Fibroblast of skin of back (primary cell): ENCODE results near the gene IKBKE.

Source experiments
- DNase-seq: peaks from one replicate; pipeline ENCODE4 v3.0.0-alpha.2; 2013

IKBKE gene

DNA sequence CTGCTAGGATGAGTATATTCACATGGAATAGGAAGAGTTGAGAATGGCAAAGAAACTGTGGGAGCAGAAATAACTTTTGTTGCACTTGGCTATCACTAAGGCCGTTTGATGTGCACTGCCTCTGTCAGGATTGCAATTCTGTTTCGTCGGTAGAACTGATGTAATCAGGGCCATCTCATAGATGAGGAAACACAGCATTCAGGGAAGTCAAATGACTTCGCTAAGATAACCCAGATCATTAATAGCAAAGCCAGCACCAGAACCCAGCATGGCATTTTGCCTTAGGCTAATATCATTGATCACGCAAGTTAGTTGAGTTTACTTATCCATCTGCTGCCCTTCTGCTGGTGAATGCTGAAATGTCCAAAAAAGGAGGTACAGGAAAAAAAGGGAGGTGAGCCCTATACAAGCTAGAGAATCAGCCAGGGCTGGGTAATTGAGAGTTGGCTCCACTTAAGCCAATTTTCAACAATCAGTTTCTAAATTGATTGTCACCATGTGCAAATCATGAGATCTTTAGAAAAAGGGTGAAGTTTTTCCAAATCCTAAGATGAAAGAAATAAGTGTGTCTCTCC is 44.6 kb downstream of the IKBKE start:
- no peak for DNase-seq

DNA sequence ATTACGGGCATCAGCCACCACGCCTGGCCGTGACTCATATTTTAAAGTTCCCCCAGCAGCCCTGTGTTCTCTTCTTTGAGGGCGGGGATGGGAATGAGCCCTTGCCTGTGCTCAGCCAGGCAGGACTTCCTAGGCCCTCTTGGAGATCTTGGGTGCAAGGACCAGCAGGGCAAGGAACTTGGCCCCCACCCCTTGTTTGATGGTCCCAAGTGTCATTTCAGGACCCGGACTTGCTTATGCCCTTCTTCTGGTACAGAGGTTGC is 46.4 kb downstream of the IKBKE start:
- DNase-seq, result no peak

DNA sequence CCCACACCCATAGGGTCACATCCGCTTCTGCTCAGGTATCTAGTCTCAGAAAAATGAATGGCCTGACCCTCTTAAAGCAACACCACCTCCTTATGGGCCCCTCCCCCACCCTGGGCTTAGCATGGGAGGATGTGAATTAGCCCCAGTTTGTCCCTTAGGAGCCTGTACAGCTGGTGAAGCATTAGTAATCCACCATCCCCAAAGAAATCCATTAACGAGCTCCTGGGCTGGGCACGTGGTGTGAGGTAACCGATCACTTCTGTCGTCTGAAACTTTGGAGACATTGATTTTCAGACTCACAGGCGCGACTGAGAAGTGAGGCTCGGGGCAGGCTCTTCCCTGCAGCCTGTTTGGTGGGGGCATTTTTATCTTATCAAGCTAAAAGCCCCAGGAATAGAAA is 47.5 kb downstream of the IKBKE start:
- DNase-seq, result no peak

DNA sequence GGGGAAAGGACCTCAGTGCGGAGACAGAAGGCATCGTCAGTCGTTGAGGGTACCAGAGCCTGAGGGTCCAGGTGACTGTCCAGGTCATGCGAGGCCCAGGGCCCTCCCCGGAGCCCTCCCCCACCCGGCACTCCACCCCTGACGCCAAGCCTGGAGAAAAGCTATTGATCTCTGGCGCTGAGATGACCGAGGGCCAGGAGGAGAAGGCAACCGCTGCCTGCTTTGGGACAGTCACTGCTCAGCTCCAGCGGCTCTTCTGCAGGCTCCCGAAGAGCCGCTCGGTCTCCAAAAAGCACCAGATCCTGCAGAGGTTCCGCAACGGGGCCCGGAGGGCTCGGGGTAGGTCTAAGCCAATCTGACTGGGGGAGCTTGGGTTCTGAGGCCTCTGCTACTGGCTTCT is 47.9 kb downstream of the IKBKE start:
- DNase-seq, result no peak

DNA sequence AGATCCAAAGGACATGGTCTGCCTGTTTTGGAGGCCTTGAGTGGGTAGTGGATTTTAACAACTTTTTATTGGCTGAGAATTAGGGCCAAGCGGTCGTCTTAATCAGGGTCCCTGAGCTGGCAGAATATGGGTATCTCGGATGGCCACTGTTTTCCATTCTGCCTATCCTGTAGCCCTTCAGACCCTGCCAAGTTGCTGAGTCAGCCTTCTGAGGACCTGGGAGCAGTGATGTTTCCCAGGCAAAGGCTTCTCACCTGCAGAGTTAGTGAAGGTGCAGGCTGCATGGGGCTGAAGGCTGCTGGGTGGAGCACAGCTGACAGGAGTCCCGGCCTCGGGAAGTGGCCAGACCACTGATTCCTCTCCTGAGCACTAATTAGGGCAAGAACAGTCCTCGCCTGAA is 48.5 kb downstream of the IKBKE start:
- no peak for DNase-seq

DNA sequence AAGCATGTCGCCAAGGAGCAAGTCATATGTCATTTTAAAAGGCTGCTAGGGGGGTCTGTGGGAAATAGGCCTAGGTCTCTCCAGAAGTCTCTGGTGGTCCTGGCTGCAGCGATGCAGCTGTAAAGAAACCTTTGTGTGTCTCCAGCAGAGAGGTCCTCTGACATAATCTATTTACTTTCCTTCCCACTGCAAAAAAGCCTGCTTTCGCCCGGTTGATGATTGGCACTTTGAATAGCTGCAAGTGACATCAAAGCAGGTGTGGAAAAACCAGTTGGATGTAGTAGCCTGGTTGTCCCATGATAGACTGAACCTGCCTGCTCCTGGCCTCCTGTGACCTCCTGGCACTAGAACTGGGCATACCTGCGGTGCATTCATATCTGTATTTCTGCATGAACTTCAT is 50.9 kb downstream of the IKBKE start:
- DNase-seq, result no peak

DNA sequence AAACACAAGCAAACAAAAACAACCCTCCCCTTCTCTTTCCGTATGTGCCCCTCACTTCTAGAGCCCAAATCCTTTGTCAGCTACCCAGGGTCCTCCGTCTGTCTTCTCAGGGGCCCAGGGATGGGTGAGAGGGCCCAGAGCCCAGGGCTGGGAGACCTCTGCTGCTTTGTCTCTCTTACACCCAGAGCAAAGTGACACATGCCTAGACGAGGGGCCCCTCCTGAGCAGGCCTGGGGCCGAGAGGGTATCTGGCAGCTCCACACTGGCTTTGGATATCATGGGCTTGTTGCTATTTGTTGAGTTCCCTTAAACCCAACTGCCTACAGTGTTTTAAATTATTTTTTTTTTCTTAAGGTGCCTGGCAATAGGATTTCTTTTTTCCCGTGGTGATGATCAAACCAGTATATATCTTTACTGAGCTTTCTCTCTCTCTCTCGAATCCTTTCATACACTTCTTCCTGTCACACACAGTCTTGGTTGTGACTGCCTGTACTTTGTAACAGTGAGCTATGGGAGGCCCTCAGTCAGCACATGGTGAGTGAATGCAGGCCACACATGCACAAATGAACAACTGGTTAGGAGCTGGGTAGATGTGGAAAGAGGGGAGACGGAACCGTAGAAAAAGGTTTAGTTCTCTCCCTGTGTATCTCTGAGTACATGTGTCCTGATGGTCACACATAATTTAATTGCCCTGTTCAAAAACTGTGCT is 51.6 kb downstream of the IKBKE start:
- no peak for DNase-seq

DNA sequence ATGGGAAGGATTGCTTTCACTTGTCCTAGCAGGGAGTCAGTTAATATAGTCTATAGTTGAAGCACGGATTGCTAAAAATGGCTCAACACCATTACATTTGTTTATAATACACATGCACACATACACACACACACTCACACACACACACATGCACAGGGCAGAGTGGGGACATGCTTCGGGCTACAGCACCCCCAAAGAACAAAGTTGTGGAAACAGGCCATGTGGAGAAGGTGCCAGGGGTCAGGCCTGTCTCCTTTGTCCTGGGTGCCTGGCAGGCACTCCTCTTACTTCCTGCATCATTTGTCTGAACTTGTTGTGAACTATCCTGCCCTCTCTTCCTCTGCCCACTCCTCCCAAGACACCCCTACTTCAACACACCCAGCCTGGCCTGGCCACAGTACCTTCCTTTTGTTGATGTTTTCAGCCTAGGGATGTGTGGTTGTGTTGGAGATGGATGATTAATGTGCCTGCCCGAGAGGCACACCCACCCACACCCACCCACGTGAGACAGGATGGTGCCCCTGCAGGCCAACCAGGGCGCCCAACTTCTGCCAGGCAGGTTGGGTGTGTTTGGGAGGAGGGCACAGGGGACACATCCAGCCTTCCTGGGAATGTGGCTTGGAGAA is 54.6 kb downstream of the IKBKE start:
- no peak for DNase-seq

DNA sequence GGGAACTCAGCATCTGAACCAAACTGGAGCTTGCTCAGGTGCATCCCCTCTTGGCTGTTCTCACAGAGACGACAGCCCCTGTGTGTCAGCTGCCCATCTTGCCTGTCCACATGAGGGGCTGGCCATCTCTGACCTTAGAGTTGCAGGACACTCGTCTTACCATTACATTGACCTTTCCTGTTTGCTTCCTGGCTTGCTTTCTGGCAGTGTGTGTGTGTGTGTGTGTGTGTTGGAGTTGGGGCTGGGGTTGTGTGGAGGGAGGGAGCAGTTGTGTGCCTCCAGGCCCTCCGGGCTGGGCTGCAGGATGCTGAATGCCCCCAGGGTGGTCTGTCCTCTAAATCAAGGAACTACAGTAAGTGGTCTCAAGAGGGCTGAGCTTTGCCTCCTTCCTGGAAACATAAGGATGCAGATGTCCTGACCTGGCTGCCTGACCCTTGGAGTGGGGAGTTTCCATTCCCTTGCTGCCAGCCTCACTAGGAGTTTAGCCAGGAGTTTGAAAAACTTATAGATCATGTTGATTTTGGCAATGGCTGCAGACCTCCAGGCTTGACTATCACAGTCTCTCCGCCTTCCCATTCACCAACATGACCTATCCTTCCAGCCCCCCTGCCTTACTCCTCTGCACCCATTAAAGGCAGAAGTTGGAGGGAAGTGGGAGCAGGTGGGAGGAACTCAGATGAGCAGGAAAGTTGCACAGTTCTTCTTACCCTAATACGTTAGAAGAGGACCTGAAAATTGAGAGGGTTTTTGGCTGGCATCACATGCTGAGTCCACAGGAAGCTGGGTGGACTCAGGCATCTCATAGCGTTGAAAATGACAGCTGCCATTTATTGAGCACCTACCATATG is 56.0 kb downstream of the IKBKE start:
- no peak for DNase-seq

DNA sequence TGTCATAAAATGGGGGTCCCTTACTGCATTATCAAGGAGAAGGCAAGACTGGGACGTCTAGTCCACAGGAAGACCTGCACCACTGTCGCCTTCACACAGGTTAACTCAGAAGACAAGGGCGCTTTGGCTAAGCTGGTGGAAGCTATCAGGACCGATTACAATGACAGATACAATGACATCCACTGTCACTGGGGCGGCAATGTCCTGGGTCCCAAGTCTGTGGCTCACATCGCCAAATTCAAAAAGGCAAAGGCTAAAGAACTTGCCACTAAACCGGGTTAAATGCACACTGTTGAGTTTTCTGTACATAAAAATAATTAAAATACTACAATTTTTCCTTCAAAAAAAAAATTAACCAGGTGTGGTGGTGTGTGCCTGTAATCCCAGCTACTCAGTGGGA is 59.1 kb downstream of the IKBKE start:
- no peak for DNase-seq

DNA sequence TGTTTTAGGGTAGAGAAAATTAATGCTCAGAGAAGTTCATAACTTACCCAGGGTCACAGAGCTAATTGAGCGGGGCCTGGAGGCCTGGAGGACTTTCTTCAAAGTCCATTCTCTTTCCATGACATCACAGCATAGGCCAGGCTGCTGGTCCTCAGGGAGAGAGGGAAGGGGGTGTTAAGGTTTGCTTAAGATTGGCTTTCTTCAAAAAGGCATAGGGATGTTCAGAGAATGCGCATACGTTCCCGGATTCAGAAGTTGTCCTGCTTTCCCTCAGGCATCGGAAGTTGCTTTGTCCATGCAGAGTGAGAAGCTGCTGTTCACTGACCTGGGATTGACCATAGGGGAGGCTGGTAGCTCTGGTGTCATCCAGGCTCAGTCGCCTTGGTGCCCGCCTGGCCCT is 62.1 kb downstream of the IKBKE start:
- DNase-seq, result no peak

DNA sequence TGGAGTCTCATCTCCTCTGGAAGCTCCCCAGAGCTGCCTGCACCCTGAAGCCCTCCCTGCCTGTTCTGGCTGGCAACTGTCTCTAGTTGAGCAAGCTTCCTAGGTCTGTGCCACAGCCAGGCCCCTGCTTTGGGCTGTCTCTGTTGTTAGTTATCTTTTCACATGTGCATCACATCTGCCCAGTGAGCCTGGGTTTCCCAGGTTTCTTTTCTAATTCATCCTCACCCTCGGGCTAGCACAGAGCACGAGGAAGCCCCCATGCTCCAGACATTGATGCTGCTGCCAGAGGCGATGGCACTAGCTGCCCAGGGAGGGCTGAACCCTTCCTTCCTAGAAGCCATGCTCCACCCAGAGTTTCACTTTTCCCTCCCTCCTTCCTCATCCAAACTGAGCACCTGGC is 64.3 kb downstream of the IKBKE start:
- no peak for DNase-seq

DNA sequence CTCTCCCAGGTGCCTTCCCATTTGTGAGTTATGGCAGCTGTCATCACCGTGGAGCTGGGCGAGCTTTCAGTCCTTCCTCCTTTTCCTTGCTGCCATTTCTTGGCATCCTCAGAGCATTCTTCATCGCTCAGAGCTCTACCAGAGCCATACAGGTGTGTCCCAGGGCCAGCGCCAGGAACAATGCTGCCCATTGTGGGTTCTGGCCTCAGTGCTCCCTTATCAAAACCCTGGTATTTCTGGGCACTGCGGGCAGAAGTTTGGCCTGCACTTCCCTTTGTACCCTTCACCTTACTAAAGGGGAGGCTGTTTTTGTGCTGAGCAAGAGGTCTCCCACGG is 65.5 kb downstream of the IKBKE start:
- DNase-seq, result no peak

DNA sequence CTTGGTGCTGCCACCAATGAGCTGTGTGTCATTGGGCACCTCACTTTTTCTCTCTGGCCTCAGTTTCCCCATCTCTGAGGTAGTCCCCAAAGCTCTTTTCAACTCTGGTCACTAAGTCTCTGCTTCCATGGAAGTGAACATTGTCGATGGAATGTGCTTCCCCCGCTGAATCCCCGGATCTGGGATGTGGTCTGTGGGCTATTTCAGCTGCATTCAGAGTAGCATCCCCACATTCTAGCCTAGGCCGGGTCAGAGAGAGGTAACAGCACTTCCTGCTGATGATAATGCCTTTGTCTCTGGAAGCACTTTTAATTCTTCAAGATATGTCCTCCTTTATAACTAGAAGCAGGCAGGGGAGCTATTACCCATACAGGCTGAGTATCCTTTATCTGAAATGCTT is 66.9 kb downstream of the IKBKE start:
- peak; percentile 48 for DNase-seq

DNA sequence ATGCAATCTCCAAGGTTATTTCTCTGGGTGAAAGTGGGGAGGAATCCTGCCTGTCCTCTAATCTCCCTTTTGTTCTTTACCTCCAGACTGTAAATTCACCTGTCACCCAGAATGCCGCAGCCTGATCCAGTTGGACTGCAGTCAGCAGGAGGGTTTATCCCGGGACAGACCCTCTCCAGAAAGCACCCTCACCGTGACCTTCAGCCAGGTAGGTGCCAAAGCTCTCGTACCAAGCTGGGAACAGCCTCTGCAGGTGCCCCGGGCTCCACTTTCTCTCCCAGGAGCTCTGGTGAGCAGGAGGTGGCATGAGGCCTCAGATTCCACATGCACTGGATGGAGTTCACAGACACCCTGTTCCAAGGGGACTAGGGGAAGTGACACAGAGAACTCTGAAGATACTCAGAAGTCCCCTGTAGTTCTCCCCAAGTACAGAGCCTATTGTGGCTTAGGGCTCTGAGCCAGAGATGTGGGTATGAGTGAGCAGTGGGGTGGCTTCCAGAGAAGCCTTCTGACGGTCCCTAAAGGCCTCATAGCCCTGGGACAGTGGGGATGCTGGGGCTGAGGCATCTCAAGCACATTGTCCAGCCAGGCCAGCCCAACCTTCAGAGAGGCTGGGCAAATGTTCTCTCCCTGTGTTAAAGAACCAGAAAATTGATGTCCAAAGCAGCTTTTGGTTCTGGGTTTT is 68.0 kb downstream of the IKBKE start:
- DNase-seq, result peak; percentile 10

DNA sequence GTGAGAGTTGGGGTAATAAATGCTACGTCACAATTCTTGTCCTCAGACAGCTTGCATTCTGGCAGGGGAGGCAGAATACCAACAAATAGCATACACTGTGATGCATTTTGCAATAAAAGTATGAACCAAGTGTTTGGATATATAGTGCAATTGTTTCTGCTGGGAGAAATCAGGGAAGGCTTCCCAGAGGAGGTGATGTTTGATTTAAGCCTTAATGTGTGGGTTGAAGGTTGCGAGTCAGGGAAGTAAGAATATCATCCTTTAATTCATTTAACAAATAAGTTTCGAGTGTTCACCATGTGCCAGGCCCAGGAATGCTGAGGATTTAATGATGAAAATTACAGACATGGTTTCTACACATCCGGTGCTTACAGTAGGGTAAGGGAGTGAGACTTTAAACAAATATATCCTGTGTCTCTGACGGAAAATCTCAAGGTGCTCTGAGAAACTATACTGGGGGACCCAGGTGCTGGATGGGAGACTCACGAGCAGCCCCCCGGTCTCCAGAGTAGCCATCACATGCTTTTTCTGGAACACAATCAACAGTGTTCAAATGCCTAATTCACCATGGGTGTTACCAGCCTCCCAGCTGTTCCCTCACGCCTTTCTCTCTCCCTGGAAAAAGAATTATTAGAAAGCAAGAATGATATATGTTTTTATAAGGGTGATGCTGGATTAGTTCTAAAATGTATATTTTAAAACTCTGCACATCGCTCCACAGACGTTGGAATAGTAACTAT is 68.8 kb downstream of the IKBKE start:
- DNase-seq, result no peak

DNA sequence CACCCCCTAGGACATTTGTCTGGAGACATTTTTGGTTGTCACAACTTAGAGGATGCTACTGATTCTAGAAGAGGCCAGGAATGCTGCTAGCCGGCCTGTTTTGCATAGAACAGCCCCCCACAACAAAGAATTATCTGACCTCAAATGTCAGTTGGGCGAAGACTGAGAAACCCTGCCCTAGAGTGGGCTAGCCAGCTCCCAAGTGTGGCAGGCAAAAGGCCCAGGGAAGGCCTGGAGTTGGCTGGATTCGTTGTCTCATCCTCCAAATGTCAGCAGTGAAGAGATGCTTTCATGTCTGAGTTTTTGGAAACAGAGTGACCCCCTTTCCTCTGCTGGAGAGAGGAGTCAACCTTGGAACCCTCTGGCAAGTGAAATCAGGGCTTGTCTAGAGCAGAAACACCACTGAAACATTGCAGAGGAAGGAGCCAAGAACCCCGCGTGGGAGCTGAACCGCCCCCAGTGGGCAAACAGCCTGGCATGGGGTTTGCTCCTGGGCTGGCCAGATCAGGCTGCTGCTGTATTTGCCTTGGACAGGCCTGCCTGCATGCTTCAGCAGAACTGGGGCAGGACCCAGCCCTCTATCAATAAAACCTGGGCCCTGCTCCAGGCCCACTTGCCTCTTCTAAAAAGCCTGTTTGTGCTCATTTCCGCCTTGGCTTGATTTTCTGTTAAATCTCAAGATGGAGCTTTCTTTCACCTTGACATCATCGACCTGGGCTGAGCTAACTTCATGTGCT is 69.9 kb downstream of the IKBKE start:
- DNase-seq, result no peak

DNA sequence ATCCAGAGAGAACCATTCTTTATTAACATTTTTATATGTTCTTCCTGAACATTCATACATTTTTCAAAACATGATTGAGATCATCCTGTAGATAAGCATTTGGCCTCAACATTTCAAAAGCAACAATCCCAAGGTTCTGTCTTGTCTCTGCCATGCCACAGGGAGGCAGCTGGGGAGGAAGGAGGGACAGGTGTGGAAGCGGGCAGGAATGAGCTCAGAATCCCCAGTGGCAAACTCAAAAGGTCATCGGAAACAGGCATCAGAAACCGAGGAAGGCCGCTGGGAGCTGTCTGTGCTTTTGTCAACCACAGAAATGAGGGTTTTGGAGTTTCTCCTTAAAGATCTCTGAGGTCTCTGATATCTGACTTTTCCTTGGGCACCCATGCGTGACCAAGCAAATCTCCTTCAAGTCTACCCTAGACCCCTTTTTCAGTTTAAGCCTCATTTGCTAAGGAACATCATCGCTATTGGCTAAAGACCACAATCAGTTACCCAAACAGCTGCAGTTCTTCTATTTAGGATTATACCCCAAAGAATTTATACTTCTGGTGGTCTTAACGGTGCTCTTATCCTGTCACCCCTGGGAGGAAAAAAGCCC is 71.1 kb downstream of the IKBKE start:
- no peak for DNase-seq

DNA sequence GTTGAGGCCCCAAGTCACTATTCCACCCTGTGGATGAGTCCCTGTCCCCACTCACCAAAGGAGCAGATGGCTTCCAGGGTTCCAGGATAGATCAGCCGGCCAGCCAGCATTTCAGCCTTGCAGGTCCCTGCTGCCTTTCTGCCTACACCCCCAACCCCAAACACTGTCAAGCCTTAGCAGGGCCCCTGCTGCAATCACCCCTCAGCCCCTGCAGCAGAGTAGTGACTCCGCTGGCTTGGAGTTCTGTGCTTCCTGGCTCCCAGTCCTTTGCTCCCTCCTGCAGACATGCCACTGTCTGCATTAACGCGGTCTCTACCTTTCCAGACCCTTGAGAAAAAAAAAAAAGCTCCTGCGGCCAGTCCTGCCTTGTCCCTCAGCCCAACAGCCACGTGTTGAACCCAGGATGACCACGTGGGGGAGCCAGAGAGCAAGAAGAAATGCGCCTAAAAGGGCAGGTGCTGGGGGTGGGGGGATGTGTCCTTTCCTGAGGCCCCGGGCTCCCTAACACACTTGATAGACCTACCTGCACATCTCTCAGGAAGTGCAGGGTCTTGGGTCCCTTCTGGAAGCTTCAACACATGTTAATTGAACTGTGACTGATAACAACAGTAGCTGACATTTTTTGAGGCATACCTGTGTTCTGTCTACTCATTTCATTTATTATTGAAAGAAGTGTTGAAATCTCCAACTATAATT is 74.4 kb downstream of the IKBKE start:
- peak; percentile 41 for DNase-seq

DNA sequence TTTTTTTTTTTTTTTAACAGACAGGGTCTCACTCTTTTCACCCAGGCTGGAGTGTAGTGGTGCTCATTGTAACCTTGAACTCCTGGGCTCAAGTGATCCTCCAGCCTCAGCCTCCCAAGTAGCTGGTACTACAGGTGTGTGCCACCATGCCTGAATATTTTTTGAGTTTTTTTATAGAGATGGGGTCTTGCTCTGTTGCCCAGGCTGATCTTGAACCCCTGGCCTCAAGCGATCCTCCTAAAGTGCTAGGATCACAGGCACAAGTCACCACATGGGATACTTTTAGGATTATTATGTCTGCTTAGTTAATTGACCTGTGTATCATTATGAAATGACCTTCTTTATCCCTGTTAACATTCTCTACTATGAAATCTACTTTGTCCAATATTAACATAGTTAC is 75.1 kb downstream of the IKBKE start:
- no peak for DNase-seq
